IMR-90 (cell line): Measurements from ENCODE around the gene DNAH8.

ENCODE experiments used
- BHLHE40 ChIP-seq: fragments of 150-350 bp; IDR thresholded peaks from 2 replicates; pipeline ENCODE4 v1.6.1; 2016; ENCODE audit warnings: mild to moderate bottlenecking, low read depth, low read length
- CEBPB ChIP-seq: IDR thresholded peaks from 2 replicates; pipeline ENCODE4 v1.6.1; 2012; ENCODE audit warnings: low read depth, low read length, improper control_type of control experiment
- MXI1 ChIP-seq: IDR thresholded peaks from 2 replicates; pipeline ENCODE4 v1.6.1; 2012; ENCODE audit warnings: low read depth, mild to moderate bottlenecking, low read length, moderate library complexity, borderline replicate concordance
- NFE2L2 ChIP-seq: fragments of 150-350 bp; IDR thresholded peaks from 2 replicates; pipeline ENCODE4 v1.6.1; 2016; ENCODE audit warnings: low read depth, mild to moderate bottlenecking, low read length
- POLR2A ChIP-seq: IDR thresholded peaks from 2 replicates; pipeline ENCODE4 v1.6.1; 2012; ENCODE audit warnings: mild to moderate bottlenecking, low read depth, low read length
- RAD21 ChIP-seq: IDR thresholded peaks from 2 replicates; pipeline ENCODE4 v1.6.1; 2012; ENCODE audit warnings: low read length, improper control_type of control experiment
- USF2 ChIP-seq: fragments of 150-350 bp; IDR thresholded peaks from 2 replicates; pipeline ENCODE4 v1.6.1; 2017; ENCODE audit warnings: mild to moderate bottlenecking, antibody characterized with exemption, low read length, low read depth
- TF ChIP-seq, protein P1 (sequence below): conservative IDR thresholded peaks from 2 replicates; pipeline ENCODE4 v1.5.1; 2012; ENCODE audit warnings: mild to moderate bottlenecking, low read depth, low read length, improper control_type of control experiment

GRCh38 chr6:39043776-39044175, 328.7 kb downstream of the DNAH8 start:
- TF ChIP-seq, protein P1, sequence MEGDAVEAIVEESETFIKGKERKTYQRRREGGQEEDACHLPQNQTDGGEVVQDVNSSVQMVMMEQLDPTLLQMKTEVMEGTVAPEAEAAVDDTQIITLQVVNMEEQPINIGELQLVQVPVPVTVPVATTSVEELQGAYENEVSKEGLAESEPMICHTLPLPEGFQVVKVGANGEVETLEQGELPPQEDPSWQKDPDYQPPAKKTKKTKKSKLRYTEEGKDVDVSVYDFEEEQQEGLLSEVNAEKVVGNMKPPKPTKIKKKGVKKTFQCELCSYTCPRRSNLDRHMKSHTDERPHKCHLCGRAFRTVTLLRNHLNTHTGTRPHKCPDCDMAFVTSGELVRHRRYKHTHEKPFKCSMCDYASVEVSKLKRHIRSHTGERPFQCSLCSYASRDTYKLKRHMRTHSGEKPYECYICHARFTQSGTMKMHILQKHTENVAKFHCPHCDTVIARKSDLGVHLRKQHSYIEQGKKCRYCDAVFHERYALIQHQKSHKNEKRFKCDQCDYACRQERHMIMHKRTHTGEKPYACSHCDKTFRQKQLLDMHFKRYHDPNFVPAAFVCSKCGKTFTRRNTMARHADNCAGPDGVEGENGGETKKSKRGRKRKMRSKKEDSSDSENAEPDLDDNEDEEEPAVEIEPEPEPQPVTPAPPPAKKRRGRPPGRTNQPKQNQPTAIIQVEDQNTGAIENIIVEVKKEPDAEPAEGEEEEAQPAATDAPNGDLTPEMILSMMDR, result no peak
- no peak for TF ChIP-seq RAD21
- TF ChIP-seq POLR2A, result no peak
- no peak for TF ChIP-seq NFE2L2
- TF ChIP-seq BHLHE40, result no peak
- no peak for TF ChIP-seq MXI1
- no peak for TF ChIP-seq USF2
- no peak for TF ChIP-seq CEBPB
